GM06990 (cell line): ENCODE measurements around the gene ARHGAP40.

ENCODE experiments used
- DNase-seq: peaks from one replicate; pipeline ENCODE4 v3.0.0-alpha.2; 2011; ENCODE audit not compliant: insufficient read length; ENCODE audit errors: extremely low read depth
- H3K27me3 ChIP-seq: replicated peaks from 2 replicates; pipeline ENCODE4 v1.6.0; 2011; ENCODE audit warnings: low read length; ENCODE audit not compliant: control insufficient read depth, insufficient read depth
- H3K36me3 ChIP-seq: 2 replicates; pipeline ENCODE4 v1.5.1; 2011; ENCODE audit warnings: low read length; ENCODE audit not compliant: control insufficient read depth, insufficient read depth
- H3K4me3 ChIP-seq: replicated peaks from 2 replicates; pipeline ENCODE4 v1.5.1; 2011; ENCODE audit warnings: low read depth, mild to moderate bottlenecking, control low read depth, low read length
- TF ChIP-seq, protein P1 (sequence below): IDR thresholded peaks from 2 replicates; pipeline ENCODE4 v1.5.1; 2011; ENCODE audit warnings: low read length, control low read depth, mild to moderate bottlenecking, inconsistent platforms; ENCODE audit not compliant: insufficient read depth, poor library complexity, severe bottlenecking

Gene ARHGAP40

DNA sequence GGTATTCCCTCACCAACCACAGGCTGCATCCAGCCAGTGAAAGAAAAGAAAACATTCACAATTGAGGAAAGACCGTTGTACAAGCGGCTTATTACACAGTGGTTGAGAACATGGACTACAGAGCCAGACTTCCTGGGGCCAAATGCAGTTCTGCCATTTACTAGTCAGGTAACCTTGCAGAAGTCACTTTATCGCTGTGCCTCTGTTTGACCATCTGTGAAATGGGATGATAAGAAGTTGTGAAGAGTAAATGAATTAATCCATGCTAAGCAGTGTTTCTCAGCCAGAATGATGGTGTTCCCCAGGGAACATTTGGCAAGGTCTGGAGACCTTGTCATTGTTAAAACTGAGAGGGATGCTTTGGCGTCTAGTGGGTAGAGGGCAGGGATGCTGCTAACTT lies 14.8 kb downstream of the ARHGAP40 start:
- TF ChIP-seq, protein P1, sequence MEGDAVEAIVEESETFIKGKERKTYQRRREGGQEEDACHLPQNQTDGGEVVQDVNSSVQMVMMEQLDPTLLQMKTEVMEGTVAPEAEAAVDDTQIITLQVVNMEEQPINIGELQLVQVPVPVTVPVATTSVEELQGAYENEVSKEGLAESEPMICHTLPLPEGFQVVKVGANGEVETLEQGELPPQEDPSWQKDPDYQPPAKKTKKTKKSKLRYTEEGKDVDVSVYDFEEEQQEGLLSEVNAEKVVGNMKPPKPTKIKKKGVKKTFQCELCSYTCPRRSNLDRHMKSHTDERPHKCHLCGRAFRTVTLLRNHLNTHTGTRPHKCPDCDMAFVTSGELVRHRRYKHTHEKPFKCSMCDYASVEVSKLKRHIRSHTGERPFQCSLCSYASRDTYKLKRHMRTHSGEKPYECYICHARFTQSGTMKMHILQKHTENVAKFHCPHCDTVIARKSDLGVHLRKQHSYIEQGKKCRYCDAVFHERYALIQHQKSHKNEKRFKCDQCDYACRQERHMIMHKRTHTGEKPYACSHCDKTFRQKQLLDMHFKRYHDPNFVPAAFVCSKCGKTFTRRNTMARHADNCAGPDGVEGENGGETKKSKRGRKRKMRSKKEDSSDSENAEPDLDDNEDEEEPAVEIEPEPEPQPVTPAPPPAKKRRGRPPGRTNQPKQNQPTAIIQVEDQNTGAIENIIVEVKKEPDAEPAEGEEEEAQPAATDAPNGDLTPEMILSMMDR = no peak
- Histone ChIP-seq H3K36me3 (no peaks in the 10 kb centered on the region), H3K27me3 (peaks cover 3% of the 10 kb centered on the region; the same call in 1 of the 2 replicates), H3K4me3 (no peak overlapping the region)
- no peak for DNase-seq

GRCh38 chr20:38617011-38617829 lies 15.6 kb downstream of the ARHGAP40 start:
- no peak overlapping the region for H3K4me3 ChIP-seq
- no peaks in the 10 kb centered on the region for H3K36me3 ChIP-seq
- peaks cover 3% of the 10 kb centered on the region; the same call in 1 of the 2 replicates for H3K27me3 ChIP-seq
- TF ChIP-seq, protein P1 = no peak
- no peak for DNase-seq

- Histone ChIP-seq H3K27me3 (peaks cover 3% of the 10 kb centered on the region; the same call in 1 of the 2 replicates), H3K36me3 (no peaks in the 10 kb centered on the region), H3K4me3 (no peak overlapping the region)
- TF ChIP-seq, protein P1 = no peak
- no peak for DNase-seq
Observed at GRCh38 chr20:38617830-38618196, 16.2 kb downstream of the ARHGAP40 start.

DNA sequence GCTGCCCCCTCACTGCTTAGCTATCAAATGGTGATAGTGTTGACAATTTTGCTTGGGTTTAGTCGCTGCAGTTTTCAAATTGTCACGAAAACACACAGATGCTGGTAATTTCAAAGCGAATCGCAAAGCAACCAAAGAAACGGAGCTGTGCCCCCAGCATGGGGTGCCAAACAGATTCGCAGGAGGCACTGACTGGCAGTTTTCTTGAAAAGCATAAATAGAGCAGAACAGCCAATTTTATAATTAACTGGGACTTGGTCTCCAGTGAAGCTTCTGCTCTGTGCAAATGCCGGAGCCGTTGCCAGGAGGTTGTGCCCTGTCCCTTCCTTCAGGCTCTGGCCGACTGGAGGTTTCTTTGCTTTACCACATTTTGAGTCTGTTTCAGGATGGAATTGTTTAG lies 18.8 kb downstream of the ARHGAP40 start:
- no peak for DNase-seq
- TF ChIP-seq, protein P1 = no peak
- Histone ChIP-seq H3K27me3 (no peaks in the 10 kb centered on the region), H3K4me3 (no peak overlapping the region), H3K36me3 (no peaks in the 10 kb centered on the region)

- H3K27me3 ChIP-seq = no peaks in the 10 kb centered on the region
- no peak overlapping the region for H3K4me3 ChIP-seq
- no peaks in the 10 kb centered on the region for H3K36me3 ChIP-seq
- DNase-seq = no peak
- TF ChIP-seq, protein P1 = no peak
Observed at GRCh38 chr20:38623061-38623460, 21.5 kb downstream of the ARHGAP40 start.

GRCh38 chr20:38624084-38624483 lies 22.5 kb downstream of the ARHGAP40 start:
- no peak for DNase-seq
- H3K4me3 ChIP-seq = no peak overlapping the region
- TF ChIP-seq, protein P1 = no peak
- no peaks in the 10 kb centered on the region for H3K36me3 ChIP-seq
- H3K27me3 ChIP-seq = no peaks in the 10 kb centered on the region
